GM23248 (cell line): ENCODE results near the gene MORN1. TPM values are rescaled to one million over a fixed set of nuclear protein-coding genes. Genes with fewer than 3 reads are reported as not detected.
"Not testable (repeated sequence)": the region's sequence is repeated elsewhere in the genome, so short reads cannot be mapped to it uniquely, and the experiment has no call there.

Experiments used
- DNase-seq: peaks from one replicate; pipeline ENCODE4 v3.0.0-alpha.2; 2015
- H2AFZ ChIP-seq: fragments of 200-600 bp; sonication (generic); 2 replicates; pipeline ENCODE4 v1.6.1; 2016; ENCODE audit warnings: antibody characterized with exemption
- H3F3A ChIP-seq: fragments of 200-600 bp; sonication (generic); 2 replicates; pipeline ENCODE4 v1.6.1; 2016; ENCODE audit warnings: mild to moderate bottlenecking, antibody characterized with exemption, mixed run types; ENCODE audit not compliant: insufficient read depth
- H3K27ac ChIP-seq: fragments of 200-600 bp; sonication (generic); 2 replicates; pipeline ENCODE4 v1.5.1; 2016; ENCODE audit warnings: mild to moderate bottlenecking
- H3K27me3 ChIP-seq: fragments of 200-600 bp; sonication (generic); replicated peaks from 2 replicates; pipeline ENCODE4 v1.6.1; 2016; ENCODE audit warnings: mild to moderate bottlenecking; ENCODE audit not compliant: insufficient read depth
- H3K36me3 ChIP-seq: fragments of 200-600 bp; sonication (generic); 2 replicates; pipeline ENCODE4 v1.6.1; 2016; ENCODE audit warnings: low read depth, mild to moderate bottlenecking
- H3K4me1 ChIP-seq: fragments of 200-600 bp; sonication (generic); 2 replicates; pipeline ENCODE4 v1.6.1; 2016; ENCODE audit warnings: mild to moderate bottlenecking; ENCODE audit not compliant: insufficient read depth
- H3K4me2 ChIP-seq: fragments of 200-600 bp; sonication (generic); one replicate; pipeline ENCODE4 v1.6.1; 2016; ENCODE audit warnings: mild to moderate bottlenecking; ENCODE audit not compliant: unreplicated experiment
- H3K4me3 ChIP-seq: fragments of 200-600 bp; sonication (generic); 2 replicates; pipeline ENCODE4 v1.5.1; 2016; ENCODE audit warnings: mild to moderate bottlenecking
- H3K79me2 ChIP-seq: fragments of 200-600 bp; sonication (generic); 2 replicates; pipeline ENCODE4 v1.6.1; 2016; ENCODE audit warnings: mild to moderate bottlenecking; ENCODE audit not compliant: insufficient read depth
- H3K9ac ChIP-seq: fragments of 200-600 bp; sonication (generic); 2 replicates; pipeline ENCODE4 v1.6.1; 2016; ENCODE audit warnings: mild to moderate bottlenecking
- H3K9me2 ChIP-seq: fragments of 200-600 bp; sonication (generic); 2 replicates; pipeline ENCODE4 v1.6.1; 2016; ENCODE audit warnings: mixed run types, mild to moderate bottlenecking, moderate library complexity; ENCODE audit not compliant: insufficient read depth
- H3K9me3 ChIP-seq: fragments of 200-600 bp; sonication (generic); one replicate; pipeline ENCODE4 v1.6.1; 2017; ENCODE audit warnings: low read depth
- H4K20me1 ChIP-seq: fragments of 200-600 bp; sonication (generic); 2 replicates; pipeline ENCODE4 v1.6.0; 2016; ENCODE audit not compliant: insufficient read depth
- EZH2 ChIP-seq: fragments of 200-600 bp; sonication (generic); IDR thresholded peaks from 2 replicates; pipeline ENCODE4 v1.6.1; 2018; ENCODE audit warnings: antibody characterized with exemption, mild to moderate bottlenecking; ENCODE audit not compliant: insufficient read depth, poor library complexity, severe bottlenecking
- EZH2phosphoT487 ChIP-seq: fragments of 200-600 bp; sonication (generic); IDR thresholded peaks from 2 replicates; pipeline ENCODE4 v1.6.1; 2018; ENCODE audit warnings: antibody characterized with exemption, moderate library complexity, mild to moderate bottlenecking, low read depth; ENCODE audit not compliant: insufficient read depth
- WGBS, 2 experiments: methylation state at CpG; one replicate each; pipeline ENCODE4 v1.1.6; 2015 to 2017; ENCODE audit warnings: low lambda C conversion rate in 2 of 2, low coverage in 1 of 2; ENCODE audit errors: missing lambda C conversion rate in 2 of 2; 5-methylcytosine and 5-hydroxymethylcytosine counted together
- in situ Hi-C: fragments of 300-500 bp; cut with MboI; formaldehyde crosslinking; loops from 2 replicates; pipeline ENCODE4 v1.15.0; 2020
- polyA plus RNA-seq: library from polyadenylated mRNA; unstranded; fragments of >200 nt; fragmentation: Nextera tagmentation; extraction: Ambion mirVana; gene quantifications from 2 replicates; pipeline ENCODE4 v1.2.1, GENCODE V29; 2016
- total RNA-seq: library from RNA; depleted of rRNA; stranded (reverse); fragments of >200 nt; shearing (Covaris generic); gene quantifications from 2 replicates; pipeline ENCODE4 v1.2.3, GENCODE V29; 2014

The MORN1 gene
- total and polyA plus RNA-seq, 2 experiments from 2014 or later, result 7.2 to 8.8 TPM

GRCh38 chr1:2334366-2334765 is 57.0 kb downstream of the MORN1 start:
- Histone ChIP-seq H3K9me2 (no peaks in the 10 kb centered on the region), H3K4me1 (peaks cover 6% of the 10 kb centered on the region; the same call in 1 of the 2 replicates), H4K20me1 (no peaks in the 10 kb centered on the region), H3K27me3 (no peaks in the 10 kb centered on the region), H3K4me3 (no peak overlapping the region), H3K9ac (no peak overlapping the region), H3F3A (no peaks in the 10 kb centered on the region), H3K36me3 (no peaks in the 10 kb centered on the region), H3K9me3 (no peaks in the 10 kb centered on the region), H3K4me2 (no peak overlapping the region), H2AFZ (no peak overlapping the region), H3K79me2 (no peaks in the 10 kb centered on the region), H3K27ac (no peak overlapping the region)
- 93 to 94% methylated on average over 21 of the region's 21 CpGs for WGBS, 2 experiments
- no peak for DNase-seq
- TF ChIP-seq EZH2, result no peak
- TF ChIP-seq EZH2phosphoT487, result no peak
- in situ Hi-C loops, result no loop called here

- H3K27me3 ChIP-seq, H2AFZ ChIP-seq, H3K27ac ChIP-seq, H3K36me3 ChIP-seq, H3K4me2 ChIP-seq, H3K4me1 ChIP-seq, H3F3A ChIP-seq, DNase-seq, H3K79me2 ChIP-seq, H4K20me1 ChIP-seq, H3K9me2 ChIP-seq, in situ Hi-C loops, H3K4me3 ChIP-seq, H3K9me3 ChIP-seq: not testable (repeated sequence)
- WGBS, 2 experiments, result 92 to 96% methylated on average over 8 to 33 of the region's 33 CpGs
- H3K9ac ChIP-seq, result peak overlapping the region; percentile 78; the same call in 1 of the 2 replicates
Measured at GRCh38 chr1:2331580-2331979, 59.8 kb downstream of the MORN1 start.

GRCh38 chr1:2331200-2331544 is 60.2 kb downstream of the MORN1 start:
- no peak for DNase-seq
- H3K36me3 ChIP-seq, result no peaks in the 10 kb centered on the region
- H3F3A ChIP-seq, result no peaks in the 10 kb centered on the region
- no peaks in the 10 kb centered on the region for H3K9me2 ChIP-seq
- H3K4me2 ChIP-seq, result no peak overlapping the region
- no peaks in the 10 kb centered on the region for H3K79me2 ChIP-seq
- H3K27me3 ChIP-seq, result no peaks in the 10 kb centered on the region
- peaks cover 6% of the 10 kb centered on the region; the same call in 1 of the 2 replicates for H3K4me1 ChIP-seq
- 44 to 51% methylated on average over 6 to 9 of the region's 11 CpGs for WGBS, 2 experiments
- H3K9ac ChIP-seq, result peak overlapping the region; percentile 78
- peak overlapping the region; percentile 68 for H2AFZ ChIP-seq
- no peak overlapping the region for H3K4me3 ChIP-seq
- in situ Hi-C loops, result no loop called here
- H3K9me3 ChIP-seq, result no peaks in the 10 kb centered on the region
- TF ChIP-seq EZH2 (no peak), EZH2phosphoT487 (no peak)
- H3K27ac ChIP-seq, result peak overlapping the region; percentile 69
- H4K20me1 ChIP-seq, result no peaks in the 10 kb centered on the region

- Histone ChIP-seq H3F3A (no peaks in the 10 kb centered on the region), H3K79me2 (no peaks in the 10 kb centered on the region), H3K36me3 (no peaks in the 10 kb centered on the region), H3K4me3 (peak overlapping the region; percentile 45), H3K4me1 (peaks cover 6% of the 10 kb centered on the region; the same call in 1 of the 2 replicates), H3K9ac (peak overlapping the region; percentile 78), H4K20me1 (no peaks in the 10 kb centered on the region), H3K27ac (peak overlapping the region; percentile 69), H3K9me3 (no peaks in the 10 kb centered on the region), H3K27me3 (no peaks in the 10 kb centered on the region), H2AFZ (peak overlapping the region; percentile 68), H3K9me2 (no peaks in the 10 kb centered on the region), H3K4me2 (peak overlapping the region; percentile 82)
- WGBS, 2 experiments, result 3% methylated on average over 31 of the region's 31 CpGs
- no peak for TF ChIP-seq EZH2phosphoT487
- no peak for TF ChIP-seq EZH2
- in situ Hi-C loops, result no loop called here
- DNase-seq, result peak; percentile 96
Measured at GRCh38 chr1:2330519-2331199, 60.7 kb downstream of the MORN1 start.
